Endothelial cell (in vitro differentiated cells): ENCODE data around the gene GMDS. TPM values are rescaled to one million over a fixed set of nuclear protein-coding genes. Genes with fewer than 3 reads are reported as not detected.

Experiments used
- DNase-seq: peaks from one replicate; pipeline ENCODE4 v3.0.0; 2021; ENCODE audit warnings: low spot score
- H3K27ac Mint-ChIP-seq: one replicate; pipeline ENCODE4 v1.8.0; 2021; ENCODE audit warnings: mixed read lengths, inconsistent platforms; ENCODE audit not compliant: unreplicated experiment
- H3K27me3 Mint-ChIP-seq: one replicate; pipeline ENCODE4 v1.8.0; 2021; ENCODE audit warnings: mild to moderate bottlenecking, moderate library complexity, mixed read lengths, inconsistent platforms; ENCODE audit not compliant: unreplicated experiment
- H3K36me3 Mint-ChIP-seq: one replicate; pipeline ENCODE4 v1.8.0; 2021; ENCODE audit warnings: mild to moderate bottlenecking, low read depth, mixed read lengths, inconsistent platforms; ENCODE audit not compliant: unreplicated experiment
- H3K4me1 Mint-ChIP-seq: one replicate; pipeline ENCODE4 v1.8.0; 2021; ENCODE audit warnings: mild to moderate bottlenecking, mixed read lengths, inconsistent platforms; ENCODE audit not compliant: unreplicated experiment
- H3K4me3 Mint-ChIP-seq: one replicate; pipeline ENCODE4 v1.8.0; 2021; ENCODE audit warnings: mild to moderate bottlenecking, mixed read lengths, inconsistent platforms; ENCODE audit not compliant: unreplicated experiment
- H3K9me3 Mint-ChIP-seq: one replicate; pipeline ENCODE4 v1.8.0; 2021; ENCODE audit warnings: mixed read lengths, inconsistent platforms; ENCODE audit not compliant: unreplicated experiment
- CTCF ChIP-seq: fragments of 200-600 bp; sonication (generic); IDR thresholded peaks from one replicate; pipeline ENCODE4 v1.5.0; 2021; ENCODE audit warnings: antibody characterized with exemption; ENCODE audit not compliant: unreplicated experiment
- total RNA-seq: library from RNA; stranded (reverse); fragmentation: NEBNext Ultra II Directional; extraction: Animal tissue kit (Norgen Biotek cat#: 25700); gene quantifications from one replicate; pipeline ENCODE4 v1.2.1, GENCODE V29; 2021; ENCODE audit not compliant: unreplicated experiment

GMDS gene
- total RNA-seq, 1 donor from 2014 or later: 36.0 TPM

DNA sequence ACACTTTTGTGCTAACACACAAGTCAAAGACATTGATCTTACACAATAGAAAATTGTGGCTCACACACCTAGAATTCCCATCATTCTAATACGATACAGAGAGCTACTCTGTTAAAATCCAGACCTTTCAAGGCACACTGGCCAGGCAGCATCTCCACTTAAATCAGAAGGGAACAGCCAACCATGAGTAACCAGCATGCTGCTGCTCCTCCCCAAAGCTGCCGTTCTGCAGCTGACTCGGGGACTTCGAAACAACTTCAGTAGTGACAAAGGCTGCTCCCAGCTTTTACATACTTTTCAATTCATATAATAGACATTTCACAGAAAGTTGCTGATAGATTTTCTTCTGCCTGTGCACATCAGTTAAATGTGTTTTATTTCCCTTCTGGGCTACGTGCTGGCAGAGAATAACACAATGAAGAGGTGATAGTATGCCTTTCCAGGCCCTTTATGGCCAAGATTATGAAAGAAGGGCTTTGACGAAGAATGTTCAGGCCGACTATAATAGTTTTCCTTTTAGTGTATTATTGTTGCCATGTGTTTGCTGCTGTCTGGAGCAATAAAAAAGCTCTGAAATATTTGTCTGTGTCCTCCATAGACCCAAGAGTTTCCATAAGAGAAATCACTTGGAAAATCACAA lies 159.0 kb downstream of the GMDS start:
- Mint-ChIP-seq H3K4me3 (no peak overlapping the region), H3K27me3 (no peaks in the 10 kb centered on the region), H3K36me3 (no peaks in the 10 kb centered on the region), H3K4me1 (no peaks in the 10 kb centered on the region), H3K27ac (no peak overlapping the region), H3K9me3 (no peaks in the 10 kb centered on the region)
- no peak for TF ChIP-seq CTCF
- no peak for DNase-seq

GRCh38 chr6:2085657-2086056 lies 159.7 kb downstream of the GMDS start:
- no peaks in the 10 kb centered on the region for H3K27me3 Mint-ChIP-seq
- H3K36me3 Mint-ChIP-seq: no peaks in the 10 kb centered on the region
- no peak overlapping the region for H3K4me3 Mint-ChIP-seq
- H3K4me1 Mint-ChIP-seq: no peaks in the 10 kb centered on the region
- no peak for DNase-seq
- no peak overlapping the region for H3K27ac Mint-ChIP-seq
- TF ChIP-seq CTCF: no peak
- H3K9me3 Mint-ChIP-seq: no peaks in the 10 kb centered on the region

- Mint-ChIP-seq H3K4me1 (no peaks in the 10 kb centered on the region), H3K9me3 (no peaks in the 10 kb centered on the region), H3K27ac (no peak overlapping the region), H3K27me3 (no peaks in the 10 kb centered on the region), H3K36me3 (no peaks in the 10 kb centered on the region), H3K4me3 (no peak overlapping the region)
- no peak for DNase-seq
- no peak for TF ChIP-seq CTCF
These were observed 164.0 kb downstream of the GMDS start for GRCh38 chr6:2081155-2082138.

DNA sequence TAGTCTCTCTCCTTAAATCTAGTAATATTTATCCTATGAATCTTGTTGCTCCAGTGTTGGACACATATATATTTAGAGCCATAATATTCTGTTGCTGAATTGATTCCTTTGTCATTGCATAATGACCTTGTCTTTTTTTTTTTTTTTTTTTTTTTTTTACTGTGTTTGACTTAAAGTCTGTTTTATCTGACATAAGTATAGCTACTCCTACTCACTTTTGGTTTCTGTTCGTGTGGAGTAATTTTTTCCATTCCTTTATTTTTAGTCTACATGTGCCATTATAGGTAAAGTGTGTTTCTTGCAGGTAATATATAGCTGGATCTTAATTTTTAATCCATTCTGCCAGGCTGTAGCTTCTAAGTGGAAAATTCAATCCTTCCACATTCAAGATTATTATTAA lies 166.5 kb downstream of the GMDS start:
- no peak for TF ChIP-seq CTCF
- no peak for DNase-seq
- no peaks in the 10 kb centered on the region for H3K27me3 Mint-ChIP-seq
- no peaks in the 10 kb centered on the region for H3K9me3 Mint-ChIP-seq
- no peaks in the 10 kb centered on the region for H3K36me3 Mint-ChIP-seq
- H3K4me1 Mint-ChIP-seq: no peaks in the 10 kb centered on the region
- no peak overlapping the region for H3K4me3 Mint-ChIP-seq
- no peak overlapping the region for H3K27ac Mint-ChIP-seq

DNA sequence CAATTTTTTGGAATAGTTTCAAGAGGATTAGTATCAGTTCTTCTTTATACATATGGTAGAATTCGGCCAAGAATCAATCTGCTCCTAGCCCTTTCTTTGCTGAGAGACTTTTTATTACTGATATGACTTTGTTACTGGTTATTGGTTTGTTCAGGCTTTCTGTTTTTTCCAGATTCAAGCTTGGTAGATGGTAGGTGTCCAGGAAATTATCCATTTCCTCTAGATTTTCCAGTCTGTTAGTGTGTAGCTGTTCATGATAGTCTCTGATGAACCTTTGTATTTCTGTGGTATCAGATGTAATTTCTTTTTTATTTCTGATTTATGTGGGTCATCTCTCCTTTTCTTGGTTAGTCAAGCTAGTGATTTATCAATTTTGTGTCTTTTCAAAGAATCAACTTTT lies 167.6 kb downstream of the GMDS start:
- Mint-ChIP-seq H3K27ac (no peak overlapping the region), H3K27me3 (no peaks in the 10 kb centered on the region), H3K4me1 (no peaks in the 10 kb centered on the region), H3K9me3 (no peaks in the 10 kb centered on the region), H3K36me3 (no peaks in the 10 kb centered on the region), H3K4me3 (no peak overlapping the region)
- no peak for TF ChIP-seq CTCF
- DNase-seq: no peak
